ENCODE data around the gene DPP9.
"Not testable (repeated sequence)": the region's sequence is repeated elsewhere in the genome, so short reads cannot be mapped to it uniquely, and the experiment has no call there.

DNA sequence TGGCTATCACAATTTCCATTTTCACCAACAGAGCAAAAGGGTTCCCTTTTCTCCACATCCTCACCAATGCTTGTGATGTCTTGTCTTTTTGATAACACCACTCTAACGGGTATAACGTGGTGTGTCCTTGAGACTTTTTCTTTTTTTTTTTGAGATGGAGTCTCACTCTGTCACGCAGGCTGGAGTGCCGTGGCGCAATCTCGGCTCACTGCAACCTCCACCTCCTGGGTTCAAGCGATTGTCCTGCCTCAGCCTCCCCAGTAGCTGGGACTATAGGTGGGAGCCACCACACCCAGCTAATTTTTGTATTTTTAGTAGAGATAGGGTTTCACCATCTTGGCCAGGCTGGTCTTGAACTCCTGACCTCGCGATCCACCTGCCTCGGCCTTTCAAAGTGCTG is 21.5 kb upstream of the DPP9 start:
- TF ChIP-seq, protein P1, sequence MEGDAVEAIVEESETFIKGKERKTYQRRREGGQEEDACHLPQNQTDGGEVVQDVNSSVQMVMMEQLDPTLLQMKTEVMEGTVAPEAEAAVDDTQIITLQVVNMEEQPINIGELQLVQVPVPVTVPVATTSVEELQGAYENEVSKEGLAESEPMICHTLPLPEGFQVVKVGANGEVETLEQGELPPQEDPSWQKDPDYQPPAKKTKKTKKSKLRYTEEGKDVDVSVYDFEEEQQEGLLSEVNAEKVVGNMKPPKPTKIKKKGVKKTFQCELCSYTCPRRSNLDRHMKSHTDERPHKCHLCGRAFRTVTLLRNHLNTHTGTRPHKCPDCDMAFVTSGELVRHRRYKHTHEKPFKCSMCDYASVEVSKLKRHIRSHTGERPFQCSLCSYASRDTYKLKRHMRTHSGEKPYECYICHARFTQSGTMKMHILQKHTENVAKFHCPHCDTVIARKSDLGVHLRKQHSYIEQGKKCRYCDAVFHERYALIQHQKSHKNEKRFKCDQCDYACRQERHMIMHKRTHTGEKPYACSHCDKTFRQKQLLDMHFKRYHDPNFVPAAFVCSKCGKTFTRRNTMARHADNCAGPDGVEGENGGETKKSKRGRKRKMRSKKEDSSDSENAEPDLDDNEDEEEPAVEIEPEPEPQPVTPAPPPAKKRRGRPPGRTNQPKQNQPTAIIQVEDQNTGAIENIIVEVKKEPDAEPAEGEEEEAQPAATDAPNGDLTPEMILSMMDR (IDR thresholded peaks at IDR 0.05; ENCODE audit: control extremely low read depth in 1 of 3, insufficient read depth in 1 of 3, low read depth in 1 of 3, low read length in 3 of 3), result not testable (repeated sequence)
- not testable (repeated sequence) for TF ChIP-seq SIRT6 (IDR thresholded peaks at IDR 0.05; ENCODE audit: low read length); SIX5 (IDR thresholded peaks at IDR 0.05; ENCODE audit: low read depth, low read length); RFX5 (IDR thresholded peaks at IDR 0.05; ENCODE audit: borderline replicate concordance, low read depth, low read length); BCL11A (IDR thresholded peaks at IDR 0.05; ENCODE audit: low read depth in 2 of 2, low read length in 2 of 2); SRF (IDR thresholded peaks at IDR 0.05; ENCODE audit: low read depth, low read length); EZH2 (IDR thresholded peaks at IDR 0.05; ENCODE audit: low read depth, low read length, severe bottlenecking); JUN (IDR thresholded peaks at IDR 0.05; ENCODE audit: low read depth, low read length)
- TF ChIP-seq, protein P2, sequence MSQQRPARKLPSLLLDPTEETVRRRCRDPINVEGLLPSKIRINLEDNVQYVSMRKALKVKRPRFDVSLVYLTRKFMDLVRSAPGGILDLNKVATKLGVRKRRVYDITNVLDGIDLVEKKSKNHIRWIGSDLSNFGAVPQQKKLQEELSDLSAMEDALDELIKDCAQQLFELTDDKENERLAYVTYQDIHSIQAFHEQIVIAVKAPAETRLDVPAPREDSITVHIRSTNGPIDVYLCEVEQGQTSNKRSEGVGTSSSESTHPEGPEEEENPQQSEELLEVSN (IDR thresholded peaks at IDR 0.05), result not testable (repeated sequence)
- TF ChIP-seq, protein P3, sequence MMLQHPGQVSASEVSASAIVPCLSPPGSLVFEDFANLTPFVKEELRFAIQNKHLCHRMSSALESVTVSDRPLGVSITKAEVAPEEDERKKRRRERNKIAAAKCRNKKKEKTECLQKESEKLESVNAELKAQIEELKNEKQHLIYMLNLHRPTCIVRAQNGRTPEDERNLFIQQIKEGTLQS (IDR thresholded peaks at IDR 0.05; ENCODE audit: insufficient read depth, low read depth, low read length), result not testable (repeated sequence)
